ENCODE measurements around the gene LRP2.
"Not testable (repeated sequence)": the region's sequence is repeated elsewhere in the genome, so short reads cannot be mapped to it uniquely, and the experiment has no call there.

Gene LRP2

DNA sequence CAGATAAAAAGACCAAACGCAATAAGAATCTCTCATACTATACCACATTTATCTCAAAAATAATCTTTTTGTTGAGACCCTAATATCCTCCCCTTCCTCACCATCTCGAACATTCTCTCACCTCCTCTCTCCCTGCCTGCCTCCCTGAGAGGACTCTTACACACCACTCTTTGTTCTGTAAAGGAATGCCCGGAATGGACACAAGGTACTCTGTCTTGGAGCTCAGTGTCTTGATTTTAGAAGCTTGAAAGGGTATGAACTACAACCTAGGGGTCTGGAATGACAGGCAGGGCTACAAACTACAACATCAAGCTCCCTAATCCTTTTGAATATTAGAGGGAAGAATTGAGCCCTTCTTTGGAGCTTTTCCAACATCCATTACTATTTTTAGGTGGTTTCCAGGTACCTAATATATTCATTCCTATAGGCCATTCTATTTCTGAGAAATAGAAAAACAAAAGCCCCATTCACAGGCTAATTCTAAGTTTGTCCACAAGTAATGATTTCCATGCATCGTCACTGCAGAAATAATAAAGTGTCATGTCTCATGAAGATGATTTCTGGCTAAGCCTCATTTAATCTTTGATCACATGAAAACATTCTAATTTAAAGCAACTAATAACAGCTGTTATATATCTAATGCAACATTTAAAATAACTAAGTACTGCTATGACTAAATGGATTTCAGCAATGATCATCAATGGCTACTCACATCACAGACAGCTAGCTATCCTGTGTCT lies 60.6 kb downstream of the LRP2 start:
- DNase-seq (ENCODE audit: extremely low read depth in 1 of 2, low read depth in 1 of 2): no peak

DNA sequence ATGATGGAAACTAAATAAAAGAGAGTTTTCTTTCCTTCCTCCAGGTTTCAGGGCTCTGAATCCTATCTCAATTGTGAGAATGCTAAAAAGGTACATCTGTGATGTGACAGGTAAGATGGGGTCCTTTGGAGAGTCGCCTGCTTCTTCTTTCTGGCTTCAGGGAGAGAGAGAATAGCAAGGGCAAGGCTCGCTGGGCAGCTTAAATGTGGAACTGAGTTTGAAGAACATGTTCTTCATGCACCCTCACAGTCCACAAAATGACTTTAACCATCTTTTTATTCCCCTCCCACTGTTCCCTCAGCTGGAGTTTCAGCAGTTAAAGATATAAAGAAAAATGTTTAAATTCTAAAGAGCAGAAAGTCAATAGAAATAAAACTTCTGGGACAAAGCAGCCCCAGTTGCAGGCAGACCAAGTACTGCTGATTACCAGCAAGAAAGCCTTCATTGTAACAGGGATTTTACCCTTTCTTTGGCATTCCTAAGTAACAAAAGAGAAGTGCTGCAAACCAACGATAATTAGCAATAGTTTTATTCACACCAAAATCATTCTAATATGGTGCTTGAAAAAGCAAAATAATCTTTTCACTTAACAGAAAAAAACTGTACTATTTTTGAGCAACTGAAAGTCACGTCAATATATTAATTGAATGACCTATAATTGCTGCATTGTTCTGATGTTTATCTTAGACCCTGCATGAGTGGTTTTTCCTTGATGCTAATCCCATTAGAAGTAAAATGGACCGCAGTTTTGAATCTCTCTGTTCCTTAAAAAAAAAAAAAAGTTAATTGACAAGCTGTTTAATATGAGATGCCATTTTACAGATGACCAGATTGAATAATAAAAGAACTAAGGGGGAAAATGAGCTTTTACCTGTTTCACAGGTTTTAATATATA lies 61.5 kb downstream of the LRP2 start:
- no peak for DNase-seq (ENCODE audit: extremely low read depth in 1 of 2, low read depth in 1 of 2)

DNA sequence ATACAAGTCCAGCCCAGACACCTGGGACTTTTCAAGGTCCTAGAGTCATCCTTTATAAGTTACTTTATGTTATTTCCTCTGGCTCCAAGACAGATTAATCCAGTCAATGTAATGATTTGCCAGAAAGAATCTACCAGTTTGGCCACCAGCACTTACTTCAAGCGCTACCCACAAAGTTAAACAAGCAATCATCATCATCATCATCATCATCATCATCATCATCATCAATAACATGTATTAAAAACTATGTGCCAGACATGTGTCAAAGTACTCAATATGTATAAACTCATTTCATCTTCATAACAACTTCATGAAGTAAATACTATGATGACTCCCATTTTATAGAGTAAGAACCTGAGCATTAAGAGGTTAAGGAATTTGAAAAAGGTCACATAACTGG lies 64.3 kb downstream of the LRP2 start:
- DNase-seq (ENCODE audit: extremely low read depth in 1 of 2, low read depth in 1 of 2): no peak

DNA sequence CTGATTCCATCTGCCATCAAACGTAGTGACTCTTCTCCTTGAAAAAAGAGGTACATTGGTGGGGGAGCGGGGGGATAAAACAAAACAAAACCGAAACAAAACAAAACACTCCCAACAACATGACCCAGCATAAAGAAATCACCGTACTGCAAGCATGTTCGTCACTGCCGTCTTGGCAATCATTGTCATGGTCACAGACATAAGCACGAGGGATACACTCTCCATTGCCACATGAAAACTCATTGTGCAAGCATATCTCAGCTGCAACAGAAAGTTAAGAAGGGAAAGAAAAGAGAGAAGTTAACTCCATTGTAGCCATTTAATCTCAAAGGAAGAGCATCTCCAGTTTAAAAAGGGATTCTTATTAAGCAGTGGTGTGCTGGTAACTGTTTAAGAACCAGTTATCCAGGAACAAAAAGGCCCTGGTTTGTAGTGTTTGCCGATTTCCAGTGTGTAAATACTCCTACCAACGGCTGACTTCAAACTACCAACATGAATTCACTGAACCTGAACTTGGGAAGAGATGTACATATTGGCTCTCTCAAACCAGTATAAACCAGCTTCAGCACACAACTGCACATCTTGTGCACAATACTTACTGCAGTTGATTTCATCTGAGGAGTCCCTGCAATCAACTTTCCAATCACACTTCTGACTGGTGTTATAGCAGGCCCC lies 68.2 kb downstream of the LRP2 start:
- no peak for DNase-seq (ENCODE audit: extremely low read depth in 1 of 2, low read depth in 1 of 2)

DNA sequence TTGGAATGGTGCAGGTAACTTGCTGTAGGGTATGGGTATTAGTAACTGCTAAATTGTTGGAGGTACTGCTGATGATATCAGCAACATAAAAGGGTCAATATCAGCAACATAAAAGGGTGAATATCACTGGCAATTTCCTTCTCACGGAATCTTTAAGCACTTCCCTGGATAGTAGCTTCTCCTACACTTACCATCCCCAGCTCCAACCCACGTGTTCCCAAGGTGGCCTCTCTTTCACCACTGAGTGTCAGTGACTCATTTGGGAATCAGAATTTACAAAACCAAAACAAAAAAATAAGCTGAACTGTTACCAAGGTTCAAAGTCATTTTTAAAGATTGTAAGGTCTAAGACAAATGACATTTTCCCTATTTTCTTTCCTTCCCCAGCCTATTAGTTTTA lies 70.8 kb downstream of the LRP2 start:
- DNase-seq (ENCODE audit: extremely low read depth in 1 of 2, low read depth in 1 of 2): no peak

DNA sequence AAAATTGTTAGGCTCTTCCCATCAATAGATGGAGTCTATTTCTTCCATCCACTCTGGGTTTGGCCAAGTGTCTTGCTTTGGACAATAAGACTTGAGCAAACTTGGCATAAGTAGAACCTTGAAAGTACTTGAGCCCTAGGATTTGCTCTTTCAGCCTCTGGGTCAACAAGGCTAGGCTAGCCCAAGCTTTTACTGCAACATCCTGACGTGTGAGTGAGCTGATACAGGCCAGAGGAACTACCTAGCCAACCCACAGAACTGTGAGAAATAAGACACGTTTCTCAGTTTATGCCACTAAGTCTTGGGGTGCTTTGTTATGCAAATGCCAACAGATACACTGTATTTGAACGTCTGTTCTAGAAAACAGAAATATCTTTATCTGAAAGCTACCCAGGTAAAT lies 71.9 kb downstream of the LRP2 start:
- no peak for DNase-seq (ENCODE audit: extremely low read depth in 1 of 2, low read depth in 1 of 2)

DNA sequence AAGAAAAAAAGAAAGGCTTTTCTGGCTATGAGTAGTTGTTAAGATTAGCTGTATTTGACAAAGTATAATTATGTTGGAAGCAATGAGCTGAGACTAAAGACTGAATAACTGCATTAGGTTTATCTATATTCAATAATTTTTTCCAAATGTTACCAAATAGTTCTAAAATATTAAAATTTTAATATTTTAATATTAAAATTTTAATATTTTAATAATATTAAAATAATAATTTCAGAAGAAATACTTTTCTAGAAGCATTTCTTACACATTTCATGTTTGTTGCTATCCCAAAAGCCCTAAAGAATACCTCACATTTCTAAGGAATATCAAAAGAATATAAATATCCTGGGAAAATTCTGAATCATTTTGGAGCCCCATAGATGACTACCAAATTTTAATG lies 74.7 kb downstream of the LRP2 start:
- no peak for DNase-seq (ENCODE audit: extremely low read depth in 1 of 2, low read depth in 1 of 2)

DNA sequence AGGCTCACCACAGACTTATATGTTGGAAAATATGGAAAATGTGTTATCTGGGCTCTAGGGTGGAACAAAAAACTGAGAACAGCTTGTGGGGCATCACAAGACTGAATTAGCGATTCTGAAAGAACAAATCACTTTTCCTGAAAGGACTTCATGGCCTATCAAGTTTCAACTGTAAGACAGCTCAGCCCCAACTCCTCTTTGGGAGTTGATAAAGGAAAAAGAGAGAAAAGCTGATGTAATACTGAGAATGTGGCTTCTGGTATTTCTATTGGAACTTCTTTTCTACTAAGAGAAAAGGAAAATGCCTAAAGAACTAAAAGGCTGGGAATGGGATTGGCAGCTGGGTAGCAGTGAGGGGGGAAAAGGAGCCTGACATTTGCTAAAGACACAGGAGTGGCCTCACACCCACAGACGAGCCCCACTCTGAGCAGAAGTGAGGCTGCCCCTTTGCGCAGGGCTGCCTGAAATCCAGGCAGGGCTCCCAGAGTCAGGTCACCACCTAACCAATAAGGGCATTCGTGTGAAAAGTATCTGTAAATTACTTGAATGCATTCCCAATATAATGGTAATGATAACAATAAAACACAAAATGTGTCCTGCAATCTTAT lies 75.6 kb downstream of the LRP2 start:
- DNase-seq (ENCODE audit: extremely low read depth in 1 of 2, low read depth in 1 of 2): no peak

DNA sequence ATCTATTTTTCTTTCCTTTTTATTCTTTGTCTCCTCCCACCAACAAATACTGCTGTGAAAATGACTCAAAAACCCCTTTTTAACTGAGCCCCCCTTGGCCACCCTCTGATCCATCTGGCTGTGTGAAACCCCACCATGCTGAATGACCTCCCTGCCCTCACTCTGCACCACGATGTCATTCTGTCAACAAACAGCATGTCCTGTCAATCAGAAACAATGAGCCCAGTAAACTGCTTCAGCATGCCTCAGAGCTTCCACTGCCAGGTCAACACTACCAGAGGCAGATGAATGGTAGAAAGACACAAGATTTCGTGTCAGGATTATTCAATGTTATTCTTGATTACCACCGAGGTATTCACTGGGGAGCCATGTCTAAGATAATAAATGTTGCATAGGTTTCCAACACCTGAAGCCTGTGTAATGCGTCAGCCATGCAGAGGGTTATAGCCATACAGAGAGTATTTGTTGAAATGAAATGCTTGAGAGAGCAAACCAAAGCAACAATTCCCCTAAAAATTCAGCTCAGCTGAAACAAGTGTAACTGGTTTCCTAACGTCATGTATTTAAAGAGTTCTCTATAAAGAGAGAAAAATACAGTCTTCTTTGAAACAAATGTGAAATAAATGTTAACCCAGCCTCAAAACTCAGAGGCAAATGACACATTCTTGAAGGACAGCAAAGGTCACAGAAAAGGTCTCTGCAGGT lies 76.7 kb downstream of the LRP2 start:
- DNase-seq (ENCODE audit: extremely low read depth in 1 of 2, low read depth in 1 of 2): no peak

DNA sequence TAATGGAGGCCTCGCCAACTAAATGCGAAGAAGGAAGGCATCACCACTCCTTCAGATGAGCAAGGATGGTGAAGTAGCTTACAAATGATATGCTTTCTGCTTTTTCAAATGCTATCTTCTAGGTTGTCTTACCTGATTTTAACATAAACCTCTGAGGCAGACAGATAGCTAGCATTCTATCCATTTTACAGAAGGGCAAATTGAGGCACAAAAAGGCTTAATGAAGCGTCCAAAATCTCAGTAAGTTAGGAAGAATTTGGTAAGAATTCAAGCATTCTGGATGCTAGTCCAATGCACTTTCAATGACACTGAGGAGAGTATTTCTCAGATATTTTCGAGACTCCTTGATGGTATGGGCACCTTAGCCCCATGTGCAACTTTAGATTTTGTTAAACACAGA lies 81.8 kb downstream of the LRP2 start:
- DNase-seq (ENCODE audit: extremely low read depth in 1 of 2, low read depth in 1 of 2): no peak

DNA sequence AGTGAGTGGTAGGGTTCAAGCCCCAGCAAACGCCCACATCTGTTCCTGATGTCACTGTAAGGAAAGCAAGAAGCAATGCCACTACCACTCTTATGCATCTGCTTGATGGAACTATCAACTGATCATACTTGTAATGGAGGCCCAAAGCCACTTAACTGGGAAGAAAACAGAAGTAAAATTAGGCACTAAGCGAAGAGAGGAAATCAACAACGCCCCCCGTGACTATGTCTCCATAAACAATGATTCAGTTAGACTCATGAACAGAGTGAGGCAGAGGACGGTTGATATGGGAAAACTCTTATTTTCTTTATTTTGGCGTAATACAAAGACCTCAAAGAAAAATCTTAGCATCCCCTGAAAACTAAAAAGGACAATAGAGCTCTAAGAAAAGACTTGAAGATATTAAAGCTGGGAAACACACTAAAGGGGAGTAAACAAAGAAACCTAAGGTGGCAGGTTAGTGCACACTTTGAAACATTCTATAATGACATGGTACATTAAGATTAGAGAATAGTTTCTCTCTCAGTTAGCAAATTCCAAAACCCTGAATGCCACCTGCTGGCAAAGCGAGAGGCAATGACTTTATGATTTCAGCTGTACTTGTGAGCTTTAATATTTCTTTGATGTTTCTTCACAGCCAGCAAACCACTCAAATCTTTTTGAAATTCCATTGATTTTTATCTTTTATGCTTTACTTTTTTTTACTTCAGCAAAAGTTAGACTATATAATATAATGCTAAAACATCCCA lies 86.5 kb downstream of the LRP2 start:
- no peak for DNase-seq (ENCODE audit: extremely low read depth in 1 of 2, low read depth in 1 of 2)

DNA sequence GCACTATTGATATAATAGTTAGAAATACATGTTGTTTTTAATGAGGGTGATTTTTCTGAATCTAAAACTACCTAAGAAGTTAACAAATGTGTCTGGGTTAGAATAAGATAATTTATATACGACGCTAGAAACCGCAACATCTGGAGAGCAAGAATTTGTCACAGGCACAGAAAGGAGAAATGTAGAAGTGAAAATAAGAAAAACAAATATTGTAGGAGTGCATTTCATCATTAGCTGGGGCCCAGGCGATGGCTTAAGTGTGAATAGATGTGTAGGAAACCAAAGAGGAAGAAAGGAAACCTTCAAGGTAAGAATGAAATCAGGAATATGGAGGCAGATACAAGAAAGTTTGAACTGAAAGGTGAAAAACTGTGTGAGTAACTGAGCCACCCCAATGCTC lies 90.3 kb downstream of the LRP2 start:
- DNase-seq (ENCODE audit: extremely low read depth in 1 of 2, low read depth in 1 of 2): no peak

DNA sequence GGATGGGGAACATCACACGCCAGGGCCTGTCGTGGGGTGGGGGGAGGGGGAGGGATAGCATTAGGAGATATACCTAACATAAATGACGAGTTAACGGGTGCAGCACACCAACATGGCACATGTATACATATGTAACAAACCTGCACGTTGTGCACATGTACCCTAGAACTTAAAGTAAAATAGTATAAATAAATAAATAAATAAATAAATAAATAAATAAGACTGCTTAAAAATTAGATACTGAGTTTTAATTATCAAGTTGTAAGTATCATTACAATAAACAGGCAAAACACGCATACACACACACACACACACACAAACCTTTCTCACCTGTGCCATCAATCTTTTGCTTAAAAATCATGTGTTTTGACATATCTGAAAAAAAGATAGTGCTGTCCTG lies 91.8 kb downstream of the LRP2 start:
- DNase-seq (ENCODE audit: extremely low read depth in 1 of 2, low read depth in 1 of 2): not testable (repeated sequence)

DNA sequence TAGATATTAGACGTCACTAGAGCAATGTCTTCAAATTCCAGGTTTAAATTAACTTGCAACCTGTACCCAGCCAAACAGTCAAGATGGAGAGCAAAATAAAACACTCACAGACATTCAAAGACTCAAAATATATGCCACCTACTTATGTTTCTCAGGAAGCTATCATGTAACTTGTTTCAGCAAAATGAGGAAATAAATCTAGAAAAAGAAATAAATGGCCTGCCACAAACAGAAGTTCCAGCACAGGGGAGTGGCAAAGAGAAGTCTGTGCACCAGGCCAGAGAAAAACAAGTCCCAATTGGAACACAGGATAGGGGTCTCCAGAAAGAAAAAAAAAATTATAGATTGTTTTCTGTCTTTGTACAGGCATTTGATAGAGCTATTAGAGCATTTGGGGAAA lies 96.7 kb downstream of the LRP2 start:
- DNase-seq (ENCODE audit: extremely low read depth in 1 of 2, low read depth in 1 of 2): no peak

DNA sequence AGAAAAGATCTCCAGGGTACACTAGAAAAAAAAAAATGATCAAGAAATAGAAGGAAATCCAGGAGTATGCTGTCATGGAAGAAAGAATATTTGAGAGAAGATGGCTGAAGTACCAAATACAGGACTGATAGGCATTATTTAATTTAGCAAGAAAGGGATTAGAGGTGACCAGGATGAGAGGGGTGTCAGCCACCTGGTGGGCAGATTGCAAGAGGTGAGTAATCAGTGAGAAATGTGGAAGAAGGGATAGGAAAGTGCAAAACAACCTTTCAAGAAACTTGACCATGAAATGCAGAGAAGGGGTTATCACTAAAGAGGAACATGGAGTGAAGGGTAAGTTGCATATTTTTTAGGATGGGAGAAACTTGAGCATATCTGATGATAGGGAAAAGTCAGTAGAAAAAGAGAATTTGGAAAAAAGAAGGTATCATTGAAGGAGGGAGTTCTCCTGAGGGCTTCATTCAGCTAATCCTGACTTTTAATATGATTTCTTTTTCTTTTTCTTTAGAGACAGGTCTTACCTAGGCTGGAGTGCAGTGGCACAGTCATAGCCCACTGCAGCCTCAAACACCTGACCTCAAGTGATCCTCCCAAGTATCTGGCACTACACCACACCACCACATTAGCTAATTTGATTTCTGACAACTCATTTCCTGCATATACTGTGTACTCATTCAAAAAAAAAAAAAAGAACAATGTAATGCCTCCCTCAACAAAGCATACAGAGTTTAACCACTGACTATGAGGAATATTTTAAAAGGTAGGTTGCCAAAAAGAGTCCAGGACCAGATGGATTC lies 101.3 kb downstream of the LRP2 start:
- DNase-seq (ENCODE audit: extremely low read depth in 1 of 2, low read depth in 1 of 2): no peak

DNA sequence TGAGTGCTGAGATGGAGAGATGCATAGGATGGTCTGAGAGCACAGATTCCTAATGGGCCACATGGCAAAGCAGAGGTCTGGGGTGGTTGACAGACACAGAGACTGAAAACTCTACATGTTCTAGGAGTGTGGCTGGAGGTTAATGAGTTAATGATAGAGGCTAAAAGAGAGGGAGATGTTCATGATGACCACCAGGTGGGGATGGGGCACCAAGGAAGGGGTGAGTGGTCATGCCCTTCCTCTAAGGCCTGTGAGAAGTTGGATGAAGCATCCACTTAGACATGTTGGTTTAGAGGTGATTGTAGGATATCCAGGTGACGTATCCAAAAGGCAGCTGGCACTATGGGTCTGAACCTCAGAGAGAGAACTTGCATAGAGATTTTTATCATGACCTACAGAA lies 102.1 kb downstream of the LRP2 start:
- DNase-seq (ENCODE audit: extremely low read depth in 1 of 2, low read depth in 1 of 2): no peak

DNA sequence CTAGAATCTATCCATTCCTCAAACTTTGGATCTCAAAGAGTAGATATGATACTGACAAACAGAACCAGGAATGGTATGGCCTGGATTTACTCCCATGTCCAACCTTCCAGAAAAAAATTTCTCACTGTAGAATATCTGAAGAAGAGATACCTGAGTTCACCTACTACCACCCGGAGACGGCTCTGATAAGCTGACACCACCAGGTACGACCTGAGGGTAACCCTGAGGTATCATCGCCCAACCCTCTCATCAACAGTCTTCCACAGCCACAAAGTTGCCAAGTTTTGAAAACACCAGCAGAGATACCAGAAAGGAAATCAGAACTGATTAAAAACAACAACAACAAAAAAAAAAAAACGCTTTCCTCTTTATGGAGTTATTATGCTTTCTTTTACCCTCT lies 102.9 kb downstream of the LRP2 start:
- no peak for DNase-seq (ENCODE audit: extremely low read depth in 1 of 2, low read depth in 1 of 2)

DNA sequence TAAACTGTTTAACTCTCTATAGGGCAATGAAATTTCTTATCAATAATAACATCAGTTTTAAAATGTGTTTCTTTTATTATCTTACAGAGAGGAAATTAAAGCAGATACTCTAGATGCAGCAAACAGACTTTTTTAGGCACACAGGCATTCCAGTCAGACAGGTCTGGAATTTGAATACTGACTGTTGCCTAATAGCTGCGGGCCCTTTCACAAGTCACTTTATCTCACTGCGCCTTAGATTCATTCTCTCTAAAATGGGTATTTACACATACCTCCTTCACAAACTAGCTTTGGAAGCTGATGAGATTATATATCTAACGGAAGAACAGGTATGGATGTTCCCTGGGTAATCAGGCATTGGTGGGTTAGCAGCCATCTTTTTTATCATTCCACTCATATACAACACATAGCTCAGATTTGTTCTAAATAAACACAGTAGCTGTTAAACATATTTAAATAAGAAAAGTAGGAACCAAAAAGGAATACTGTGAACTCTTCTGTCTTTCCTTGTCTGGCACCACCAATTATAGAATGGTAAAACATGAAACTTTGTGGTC lies 104.2 kb downstream of the LRP2 start:
- no peak for DNase-seq (ENCODE audit: extremely low read depth in 1 of 2, low read depth in 1 of 2)

DNA sequence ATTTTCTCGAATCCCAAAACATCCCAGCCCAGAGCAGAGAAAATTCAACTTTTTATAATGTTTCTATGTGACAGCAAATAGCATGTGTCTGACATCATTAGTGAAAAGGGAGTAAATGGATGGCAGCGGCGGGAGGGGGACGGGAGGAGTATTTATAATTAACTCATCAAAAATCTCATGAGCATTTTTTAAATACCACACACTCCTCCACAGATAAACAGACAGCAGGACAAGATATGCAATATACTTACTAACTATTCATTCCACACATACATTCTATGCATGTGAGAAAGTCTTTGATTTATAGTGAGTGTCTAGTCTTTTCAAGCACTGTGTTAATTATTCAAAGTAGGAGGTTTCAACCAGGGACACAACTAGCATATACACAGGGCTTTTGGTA lies 107.6 kb downstream of the LRP2 start:
- DNase-seq (ENCODE audit: extremely low read depth in 1 of 2, low read depth in 1 of 2): no peak

All from activated CD8-positive, alpha-beta memory T cell treated with anti-CD3 and anti-CD28 coated beads for 1 hour (primary cell).